Measurements from ENCODE around the gene HPCAL1. TPM values are rescaled to one million over a fixed set of nuclear protein-coding genes. Genes with fewer than 3 reads are reported as not detected.

The HPCAL1 gene
- total RNA-seq, 1 donor from 2014 or later: 34.6 TPM

- Mint-ChIP-seq H3K4me3 (ENCODE audit: unreplicated experiment) (no peak overlapping the region), H3K4me1 (ENCODE audit: unreplicated experiment) (no peaks in the 10 kb centered on the region), H3K27ac (ENCODE audit: unreplicated experiment) (no peak overlapping the region), H3K36me3 (ENCODE audit: low read depth, unreplicated experiment) (no peaks in the 10 kb centered on the region), H3K27me3 (ENCODE audit: unreplicated experiment) (no peaks in the 10 kb centered on the region), H3K9me3 (ENCODE audit: unreplicated experiment) (no peaks in the 10 kb centered on the region)
- no peak for TF ChIP-seq CTCF (IDR thresholded peaks at IDR 0.05; ENCODE audit: unreplicated experiment)
- no peak for DNase-seq (ENCODE audit: low spot score)
Measured at GRCh38 chr2:10266133-10266620, 36.5 kb upstream of the HPCAL1 start.

- no peak for TF ChIP-seq CTCF (IDR thresholded peaks at IDR 0.05; ENCODE audit: unreplicated experiment)
- Mint-ChIP-seq H3K4me3 (ENCODE audit: unreplicated experiment) (no peak overlapping the region), H3K36me3 (ENCODE audit: low read depth, unreplicated experiment) (no peaks in the 10 kb centered on the region)
Measured at GRCh38 chr2:10267036-10267435, 35.7 kb upstream of the HPCAL1 start.

GRCh38 chr2:10267551-10268465 is 34.9 kb upstream of the HPCAL1 start:
- Mint-ChIP-seq H3K4me3 (ENCODE audit: unreplicated experiment) (no peak overlapping the region), H3K4me1 (ENCODE audit: unreplicated experiment) (no peaks in the 10 kb centered on the region), H3K36me3 (ENCODE audit: low read depth, unreplicated experiment) (no peaks in the 10 kb centered on the region), H3K27ac (ENCODE audit: unreplicated experiment) (no peak overlapping the region), H3K9me3 (ENCODE audit: unreplicated experiment) (no peaks in the 10 kb centered on the region), H3K27me3 (ENCODE audit: unreplicated experiment) (no peaks in the 10 kb centered on the region)
- no peak for DNase-seq (ENCODE audit: low spot score)
- TF ChIP-seq CTCF (IDR thresholded peaks at IDR 0.05; ENCODE audit: unreplicated experiment): no peak

More at GRCh38 chr2:10267036-10267435, 35.7 kb upstream of the HPCAL1 start:
- Mint-ChIP-seq H3K27me3 (ENCODE audit: unreplicated experiment) (no peaks in the 10 kb centered on the region), H3K27ac (ENCODE audit: unreplicated experiment) (no peak overlapping the region), H3K9me3 (ENCODE audit: unreplicated experiment) (no peaks in the 10 kb centered on the region), H3K4me1 (ENCODE audit: unreplicated experiment) (no peaks in the 10 kb centered on the region)
- no peak for DNase-seq (ENCODE audit: low spot score)

- Mint-ChIP-seq H3K27me3 (ENCODE audit: unreplicated experiment) (no peaks in the 10 kb centered on the region), H3K27ac (ENCODE audit: unreplicated experiment) (no peak overlapping the region), H3K4me3 (ENCODE audit: unreplicated experiment) (no peak overlapping the region), H3K36me3 (ENCODE audit: low read depth, unreplicated experiment) (no peaks in the 10 kb centered on the region), H3K4me1 (ENCODE audit: unreplicated experiment) (no peaks in the 10 kb centered on the region), H3K9me3 (ENCODE audit: unreplicated experiment) (no peaks in the 10 kb centered on the region)
- no peak for TF ChIP-seq CTCF (IDR thresholded peaks at IDR 0.05; ENCODE audit: unreplicated experiment)
- no peak for DNase-seq (ENCODE audit: low spot score)
Measured at GRCh38 chr2:10269291-10269690, 33.4 kb upstream of the HPCAL1 start.

Data from endothelial cell (in vitro differentiated cells).